Lower leg skin (tissue), 3 donors: ENCODE measurements around the gene PCP4.

Source experiments
- POLR2A ChIP-seq, 2 donors: fragments of 450-650 bp; IDR thresholded peaks; one replicate each; pipeline ENCODE4 v1.6.1; 2016 to 2017; ENCODE audit warnings: antibody characterized with exemption in 2 of 2, mild to moderate bottlenecking in 1 of 2, moderate library complexity in 1 of 2
- TF ChIP-seq, protein P1 (sequence below), 3 donors: fragments of 450-650 bp; IDR thresholded peaks; one replicate each; pipeline ENCODE4 v1.5.1; 2016; ENCODE audit warnings: antibody characterized with exemption in 3 of 3, mild to moderate bottlenecking in 3 of 3, moderate library complexity in 2 of 3

DNA sequence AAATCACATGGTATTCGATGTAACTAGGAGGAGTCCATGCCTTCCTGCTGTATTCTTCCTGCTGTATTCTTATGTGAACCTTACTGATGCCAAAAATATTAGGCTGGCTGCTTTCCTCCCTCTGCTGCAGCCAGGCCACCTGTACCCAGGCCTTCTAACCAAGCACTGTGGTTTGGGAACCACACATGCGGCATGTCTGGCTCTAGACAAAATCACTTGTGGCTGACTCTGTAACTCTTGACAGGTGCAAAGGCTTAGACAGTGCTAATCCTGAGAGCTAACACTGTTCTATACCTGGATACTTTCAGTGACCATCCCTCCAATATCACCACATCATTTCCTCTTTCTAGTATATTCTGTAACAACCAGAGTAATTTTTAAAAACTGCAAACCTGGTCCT lies 67.7 kb downstream of the PCP4 start:
- TF ChIP-seq, protein P1, sequence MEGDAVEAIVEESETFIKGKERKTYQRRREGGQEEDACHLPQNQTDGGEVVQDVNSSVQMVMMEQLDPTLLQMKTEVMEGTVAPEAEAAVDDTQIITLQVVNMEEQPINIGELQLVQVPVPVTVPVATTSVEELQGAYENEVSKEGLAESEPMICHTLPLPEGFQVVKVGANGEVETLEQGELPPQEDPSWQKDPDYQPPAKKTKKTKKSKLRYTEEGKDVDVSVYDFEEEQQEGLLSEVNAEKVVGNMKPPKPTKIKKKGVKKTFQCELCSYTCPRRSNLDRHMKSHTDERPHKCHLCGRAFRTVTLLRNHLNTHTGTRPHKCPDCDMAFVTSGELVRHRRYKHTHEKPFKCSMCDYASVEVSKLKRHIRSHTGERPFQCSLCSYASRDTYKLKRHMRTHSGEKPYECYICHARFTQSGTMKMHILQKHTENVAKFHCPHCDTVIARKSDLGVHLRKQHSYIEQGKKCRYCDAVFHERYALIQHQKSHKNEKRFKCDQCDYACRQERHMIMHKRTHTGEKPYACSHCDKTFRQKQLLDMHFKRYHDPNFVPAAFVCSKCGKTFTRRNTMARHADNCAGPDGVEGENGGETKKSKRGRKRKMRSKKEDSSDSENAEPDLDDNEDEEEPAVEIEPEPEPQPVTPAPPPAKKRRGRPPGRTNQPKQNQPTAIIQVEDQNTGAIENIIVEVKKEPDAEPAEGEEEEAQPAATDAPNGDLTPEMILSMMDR (IDR thresholded peaks at IDR 0.05), result no peak
- TF ChIP-seq POLR2A (IDR thresholded peaks at IDR 0.05), result no peak
